ENCODE measurements around the gene POLR3H.

DNA sequence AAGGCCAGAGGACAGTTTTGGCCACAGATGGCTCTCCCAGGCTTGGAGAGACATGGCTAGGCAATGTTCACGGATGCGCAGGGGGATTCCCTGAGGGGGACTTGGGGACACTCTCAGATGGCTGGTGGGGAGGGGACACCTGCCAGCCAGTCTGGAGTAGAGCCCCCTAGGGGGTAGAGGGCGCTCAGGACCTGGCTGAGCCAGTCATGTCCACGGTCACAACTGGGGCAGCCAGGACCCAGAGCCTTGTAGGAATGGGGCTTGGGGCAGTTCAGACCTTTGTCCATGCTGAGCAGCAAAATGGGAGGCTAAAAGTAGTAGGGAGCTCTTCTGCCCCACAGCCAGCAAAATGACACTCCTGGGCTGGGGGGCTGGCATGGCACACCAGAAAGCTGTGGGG lies 18.2 kb upstream of the POLR3H start:
- TF ChIP-seq, protein P1, sequence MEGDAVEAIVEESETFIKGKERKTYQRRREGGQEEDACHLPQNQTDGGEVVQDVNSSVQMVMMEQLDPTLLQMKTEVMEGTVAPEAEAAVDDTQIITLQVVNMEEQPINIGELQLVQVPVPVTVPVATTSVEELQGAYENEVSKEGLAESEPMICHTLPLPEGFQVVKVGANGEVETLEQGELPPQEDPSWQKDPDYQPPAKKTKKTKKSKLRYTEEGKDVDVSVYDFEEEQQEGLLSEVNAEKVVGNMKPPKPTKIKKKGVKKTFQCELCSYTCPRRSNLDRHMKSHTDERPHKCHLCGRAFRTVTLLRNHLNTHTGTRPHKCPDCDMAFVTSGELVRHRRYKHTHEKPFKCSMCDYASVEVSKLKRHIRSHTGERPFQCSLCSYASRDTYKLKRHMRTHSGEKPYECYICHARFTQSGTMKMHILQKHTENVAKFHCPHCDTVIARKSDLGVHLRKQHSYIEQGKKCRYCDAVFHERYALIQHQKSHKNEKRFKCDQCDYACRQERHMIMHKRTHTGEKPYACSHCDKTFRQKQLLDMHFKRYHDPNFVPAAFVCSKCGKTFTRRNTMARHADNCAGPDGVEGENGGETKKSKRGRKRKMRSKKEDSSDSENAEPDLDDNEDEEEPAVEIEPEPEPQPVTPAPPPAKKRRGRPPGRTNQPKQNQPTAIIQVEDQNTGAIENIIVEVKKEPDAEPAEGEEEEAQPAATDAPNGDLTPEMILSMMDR (IDR thresholded peaks at IDR 0.05; ENCODE audit: low read depth, low read length, poor library complexity, severe bottlenecking): no peak
- TF ChIP-seq EZH2phosphoT487 (IDR thresholded peaks at IDR 0.05; ENCODE audit: borderline replicate concordance, low read length): no peak
